ENCODE results near the gene VPS52.
A peak's percentile ranks its signal among the peaks of the same experiment; 100 is the strongest.
"Not testable (repeated sequence)": the region's sequence is repeated elsewhere in the genome, so short reads cannot be mapped to it uniquely, and the experiment has no call there.

VPS52 gene

GRCh38 chr6:33305052-33305451, 33.4 kb upstream of the VPS52 start:
- no peak for DNase-seq (ENCODE audit: low spot score)

- no peak for DNase-seq (ENCODE audit: low spot score)
Measured at GRCh38 chr6:33304216-33304615, 32.5 kb upstream of the VPS52 start.

DNA sequence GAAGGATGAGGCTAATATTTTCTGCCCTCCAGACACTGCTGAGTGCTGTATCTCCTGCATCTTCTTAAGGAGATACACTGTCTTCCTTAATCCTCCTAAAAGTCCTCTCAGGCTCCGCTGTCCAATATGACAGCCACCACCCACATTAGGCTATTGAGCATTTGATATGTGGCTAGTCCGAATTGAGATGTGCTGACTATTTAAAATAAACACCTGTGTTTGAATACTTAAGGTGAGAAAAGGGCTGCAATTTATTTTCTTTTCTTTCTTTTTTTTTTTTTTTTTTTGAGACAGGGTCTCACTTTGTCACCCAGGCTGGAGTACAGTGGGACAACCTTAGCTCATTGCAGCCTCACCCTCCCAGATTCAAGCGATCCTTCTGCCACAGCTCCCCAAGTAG, 30.2 kb upstream of the VPS52 start:
- no peak for DNase-seq (ENCODE audit: low spot score)

GRCh38 chr6:33299237-33299944, 27.7 kb upstream of the VPS52 start:
- DNase-seq (ENCODE audit: low spot score): peak; percentile 90

GRCh38 chr6:33298773-33299236, 27.1 kb upstream of the VPS52 start, which contains the start of gene RGL2:
RGL2 (minus strand) TSS chr6:33298942; CDS start chr6:33298610, 332 bp downstream.
- peak; percentile 62 for DNase-seq (ENCODE audit: low spot score)

GRCh38 chr6:33297956-33298772, 26.5 kb upstream of the VPS52 start:
- DNase-seq (ENCODE audit: low spot score): peak; percentile 90

GRCh38 chr6:33297406-33297955, 25.8 kb upstream of the VPS52 start:
- no peak for DNase-seq (ENCODE audit: low spot score)

DNA sequence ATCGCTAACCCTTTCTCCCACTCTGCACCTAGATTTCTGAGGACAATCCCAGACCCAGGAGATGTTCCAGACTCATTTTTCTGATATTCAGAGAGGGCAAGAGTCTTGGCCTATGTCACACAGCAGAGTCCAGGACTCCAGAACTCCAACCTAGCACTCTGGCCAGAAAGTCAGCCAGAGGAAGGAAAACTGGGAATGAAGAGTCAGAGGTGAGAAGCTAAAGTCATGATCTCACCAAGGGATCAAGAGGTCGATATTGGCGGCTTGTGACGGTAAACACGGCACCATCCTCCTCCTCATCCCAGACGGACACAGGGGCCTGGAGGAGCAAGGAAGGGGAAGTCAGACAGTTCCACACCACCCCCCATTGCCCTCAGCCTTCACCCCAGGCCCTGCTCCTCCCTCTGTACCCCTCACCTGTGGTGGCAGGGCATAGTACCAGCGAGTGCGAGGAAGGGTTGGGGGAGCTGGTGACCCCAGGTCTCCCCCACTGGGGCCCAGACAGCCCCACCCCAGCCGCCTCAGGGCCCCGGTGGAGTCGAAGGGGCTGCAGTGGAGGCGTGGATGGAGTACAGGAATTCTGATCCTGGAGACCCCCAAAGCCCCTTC, 25.2 kb upstream of the VPS52 start:
- no peak for DNase-seq (ENCODE audit: low spot score)

DNA sequence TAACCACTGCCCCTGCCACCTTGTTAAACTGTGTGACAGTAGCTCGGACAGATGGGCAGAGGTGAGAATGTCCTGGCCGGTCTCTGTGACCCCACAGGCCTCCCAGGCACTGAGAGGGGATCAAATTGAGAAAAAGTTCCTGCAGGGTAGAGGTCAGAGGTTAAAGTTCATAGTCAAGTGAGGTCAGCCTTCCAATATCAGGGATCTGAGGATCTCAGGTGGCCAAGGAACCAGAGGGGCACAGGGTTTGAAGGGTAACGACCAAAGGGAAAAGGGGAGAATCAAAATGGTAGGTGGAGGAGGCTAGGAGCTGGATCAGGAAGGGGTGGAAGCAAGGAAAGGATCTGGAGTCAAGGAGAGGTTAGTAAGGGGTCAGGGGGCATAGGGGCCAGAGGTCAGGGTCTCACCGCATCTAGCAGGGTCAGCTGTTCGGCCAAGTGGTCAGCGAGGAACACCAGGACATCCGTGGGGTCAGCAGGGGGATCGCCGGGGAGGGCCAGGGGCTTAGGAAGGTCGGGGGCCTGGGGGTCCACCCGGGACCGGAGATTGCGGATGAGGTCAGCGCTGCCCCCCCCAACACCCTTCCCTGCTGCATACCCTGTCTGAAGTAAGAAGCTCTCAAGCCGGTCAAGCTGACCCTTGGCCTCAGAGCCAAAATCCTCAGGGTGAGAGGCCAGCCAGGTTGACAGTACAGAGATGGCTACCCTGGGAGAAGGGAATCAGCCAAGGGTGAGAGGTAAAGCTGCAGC, 24.1 kb upstream of the VPS52 start:
- no peak for DNase-seq (ENCODE audit: low spot score)

- no peak for DNase-seq (ENCODE audit: low spot score)
Measured at GRCh38 chr6:33294086-33294823, 22.6 kb upstream of the VPS52 start.

GRCh38 chr6:33292996-33293682, 21.5 kb upstream of the VPS52 start:
- no peak for DNase-seq (ENCODE audit: low spot score)

GRCh38 chr6:33290459-33290858, 18.8 kb upstream of the VPS52 start:
- DNase-seq (ENCODE audit: low spot score): no peak

DNA sequence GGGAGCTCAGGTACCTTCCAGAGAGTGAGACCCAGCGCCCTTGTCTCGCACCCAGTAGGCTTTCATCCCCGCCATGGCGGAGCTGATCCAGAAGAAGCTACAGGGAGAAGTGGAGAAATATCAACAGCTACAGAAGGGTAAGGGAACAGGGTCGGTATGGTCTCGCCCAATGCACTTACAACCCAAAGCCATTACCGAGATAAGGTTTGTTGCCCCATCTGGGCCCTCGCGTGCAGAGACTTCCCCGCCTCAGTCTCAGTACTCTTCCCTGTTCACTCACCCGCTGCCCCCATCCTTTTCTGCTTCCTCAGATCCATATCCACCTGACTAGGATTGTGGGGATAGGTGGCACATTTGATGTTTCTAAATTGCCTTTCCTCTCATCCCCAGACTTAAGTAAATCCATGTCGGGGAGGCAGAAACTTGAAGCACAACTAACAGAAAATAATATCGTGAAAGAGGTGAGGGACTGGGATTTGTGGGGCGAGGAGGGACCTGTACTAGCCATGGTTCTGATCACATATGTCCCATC, 18.2 kb upstream of the VPS52 start:
- no peak for DNase-seq (ENCODE audit: low spot score)

GRCh38 chr6:33288921-33289783, 17.5 kb upstream of the VPS52 start, which contains the start of the genes PFDN6 and WDR46:
PFDN6 (plus strand) TSS chr6:33289601; CDS start chr6:33289857, 256 bp downstream.
WDR46 (minus strand) TSS chr6:33289239; CDS start chr6:33289170, 69 bp downstream.
- DNase-seq (ENCODE audit: low spot score): peak; percentile 91

GRCh38 chr6:33288141-33288920, 16.7 kb upstream of the VPS52 start:
- DNase-seq (ENCODE audit: low spot score): no peak

GRCh38 chr6:33286946-33287914, 15.6 kb upstream of the VPS52 start:
- no peak for DNase-seq (ENCODE audit: low spot score)

- not testable (repeated sequence) for DNase-seq (ENCODE audit: low spot score)
Measured at GRCh38 chr6:33285214-33285613, 13.5 kb upstream of the VPS52 start.

All from AG08396 (cell line).